Breast epithelium (tissue), 4 donors: ENCODE measurements around the gene TFPT. TPM values are rescaled to one million over a fixed set of nuclear protein-coding genes. Genes with fewer than 3 reads are reported as not detected.

Experiments
- DNase-seq, 2 donors: peaks; one replicate each; pipeline ENCODE4 v3.0.0-alpha.2; 2019; ENCODE audit warnings: low spot score in 2 of 2
- H3K27ac ChIP-seq, 2 donors: fragments of 200-600 bp; sonication (generic) in 1 of 2; one replicate each; pipeline ENCODE4 v1.5.1; 2016 to 2019; ENCODE audit warnings: mild to moderate bottlenecking in 1 of 2
- H3K27me3 ChIP-seq, 2 donors: fragments of 200-600 bp; sonication (generic) in 1 of 2; one replicate each; pipeline versions ENCODE4 v1.5.1 to v1.6.0; 2017 to 2019; ENCODE audit warnings: control low read depth in 1 of 2, mild to moderate bottlenecking in 1 of 2
- H3K36me3 ChIP-seq: fragments of 200-600 bp; one replicate; pipeline ENCODE4 v1.5.1; 2019
- H3K4me1 ChIP-seq, 2 donors: fragments of 200-600 bp; sonication (generic); one replicate each; pipeline ENCODE4 v1.5.1; 2016 to 2019; ENCODE audit warnings: control low read depth in 1 of 2
- H3K4me3 ChIP-seq, 3 donors: fragments of 200-600 bp; sonication (generic); 1 replicate in 2 of 3; 2 replicates in 1 of 3; pipeline ENCODE4 v1.5.1; 2016 to 2019; ENCODE audit warnings: mild to moderate bottlenecking in 3 of 3, moderate library complexity in 2 of 3
- H3K9me3 ChIP-seq, 2 donors: fragments of 200-600 bp; sonication (generic) in 1 of 2; one replicate each; pipeline ENCODE4 v1.5.1; 2016 to 2019; ENCODE audit warnings: control low read depth in 1 of 2
- CTCF ChIP-seq, 3 donors: fragments of 450-650 bp; IDR thresholded peaks; one replicate each; pipeline ENCODE4 v1.5.1; 2016 to 2017; ENCODE audit warnings: antibody characterized with exemption in 3 of 3, mild to moderate bottlenecking in 3 of 3, moderate library complexity in 3 of 3
- POLR2A ChIP-seq: fragments of 450-650 bp; IDR thresholded peaks from one replicate; pipeline ENCODE4 v1.6.1; 2016; ENCODE audit warnings: antibody characterized with exemption, mild to moderate bottlenecking, moderate library complexity
- POLR2AphosphoS5 ChIP-seq, 3 donors: sonication (generic); formaldehyde crosslinking; IDR thresholded peaks; one replicate each; pipeline ENCODE4 v1.6.1; 2017; ENCODE audit warnings: antibody characterized with exemption in 3 of 3
- intact Hi-C: fragments of 100-400 bp; cut with DNase I; formaldehyde crosslinking; loops from one replicate; pipeline ENCODE4 v1.15.1; 2023; ENCODE audit warnings: low total_unique reads
- total RNA-seq, 3 donors: library from RNA; depleted of rRNA; stranded (reverse); fragments of >200 nt; gene quantifications; one replicate each; pipeline ENCODE4 v1.1.0, GENCODE V29; 2016

Gene TFPT
- total RNA-seq, 3 donors from 2014 or later: 11.9 to 16.7 (median 16.2) TPM

GRCh38 chr19:54152878-54153524 is 37.5 kb upstream of the TFPT start:
- intact Hi-C loops: no loop called here
- no peaks in the 10 kb centered on the region for H3K27me3 ChIP-seq
- H3K27ac ChIP-seq: peak overlapping the region in 1 of 2 donors; percentile 70
- no peaks in the 10 kb centered on the region for H3K4me1 ChIP-seq
- TF ChIP-seq POLR2A: no peak
- no peak for TF ChIP-seq CTCF (IDR thresholded peaks at IDR 0.05)
- no peak for TF ChIP-seq POLR2AphosphoS5 (IDR thresholded peaks at IDR 0.05)
- H3K9me3 ChIP-seq: no peaks in the 10 kb centered on the region
- H3K4me3 ChIP-seq: no peak overlapping the region
- DNase-seq: no peak
- peaks cover 4% of the 10 kb centered on the region for H3K36me3 ChIP-seq

GRCh38 chr19:54152267-54152666 is 36.8 kb upstream of the TFPT start:
- no peaks in the 10 kb centered on the region for H3K4me1 ChIP-seq
- H3K4me3 ChIP-seq: no peak overlapping the region
- no peaks in the 10 kb centered on the region for H3K9me3 ChIP-seq
- peaks cover 4% of the 10 kb centered on the region for H3K36me3 ChIP-seq
- TF ChIP-seq POLR2AphosphoS5 (IDR thresholded peaks at IDR 0.05): no peak
- TF ChIP-seq CTCF (IDR thresholded peaks at IDR 0.05): no peak
- no peak for TF ChIP-seq POLR2A
- no peak overlapping the region for H3K27ac ChIP-seq
- intact Hi-C loops: no loop called here
- H3K27me3 ChIP-seq: no peaks in the 10 kb centered on the region
- no peak for DNase-seq

GRCh38 chr19:54151362-54152035 is 36.0 kb upstream of the TFPT start:
- H3K9me3 ChIP-seq: no peaks in the 10 kb centered on the region
- no peaks in the 10 kb centered on the region for H3K4me1 ChIP-seq
- H3K27ac ChIP-seq: no peak overlapping the region
- intact Hi-C loops: no loop called here
- no peaks in the 10 kb centered on the region for H3K27me3 ChIP-seq
- DNase-seq: no peak
- no peak for TF ChIP-seq POLR2A
- no peak for TF ChIP-seq POLR2AphosphoS5 (IDR thresholded peaks at IDR 0.05)
- TF ChIP-seq CTCF (IDR thresholded peaks at IDR 0.05): no peak
- H3K36me3 ChIP-seq: peaks cover 4% of the 10 kb centered on the region
- H3K4me3 ChIP-seq: no peak overlapping the region

- Histone ChIP-seq H3K27me3 (no peaks in the 10 kb centered on the region), H3K4me1 (no peaks in the 10 kb centered on the region), H3K4me3 (no peak overlapping the region), H3K27ac (no peak overlapping the region), H3K36me3 (peaks cover 12% of the 10 kb centered on the region), H3K9me3 (no peaks in the 10 kb centered on the region)
- no peak for DNase-seq
- TF ChIP-seq POLR2A: no peak
- no peak for TF ChIP-seq CTCF (IDR thresholded peaks at IDR 0.05)
- TF ChIP-seq POLR2AphosphoS5 (IDR thresholded peaks at IDR 0.05): no peak
- intact Hi-C loops: no loop called here
Observed at GRCh38 chr19:54149021-54149812, 33.8 kb upstream of the TFPT start.

GRCh38 chr19:54148158-54148557 is 32.7 kb upstream of the TFPT start:
- Histone ChIP-seq H3K9me3 (no peaks in the 10 kb centered on the region), H3K4me1 (no peaks in the 10 kb centered on the region), H3K4me3 (no peak overlapping the region), H3K36me3 (peaks cover 22% of the 10 kb centered on the region), H3K27me3 (no peaks in the 10 kb centered on the region), H3K27ac (no peak overlapping the region)
- no peak for DNase-seq
- intact Hi-C loops: no loop called here
- TF ChIP-seq POLR2A: no peak
- no peak for TF ChIP-seq POLR2AphosphoS5 (IDR thresholded peaks at IDR 0.05)
- TF ChIP-seq CTCF (IDR thresholded peaks at IDR 0.05): no peak
